GM19395 (cell line): ENCODE results near the gene IL16.
"Not testable (repeated sequence)": the region's sequence is repeated elsewhere in the genome, so short reads cannot be mapped to it uniquely, and the experiment has no call there.

Experiments
- ATAC-seq: cut with Tn5 transposase; IDR thresholded peaks from one replicate; pipeline ENCODE4 v1.9.1; 2021; ENCODE audit warnings: mild to moderate bottlenecking, moderate library complexity; ENCODE audit not compliant: unreplicated experiment

The IL16 gene

DNA sequence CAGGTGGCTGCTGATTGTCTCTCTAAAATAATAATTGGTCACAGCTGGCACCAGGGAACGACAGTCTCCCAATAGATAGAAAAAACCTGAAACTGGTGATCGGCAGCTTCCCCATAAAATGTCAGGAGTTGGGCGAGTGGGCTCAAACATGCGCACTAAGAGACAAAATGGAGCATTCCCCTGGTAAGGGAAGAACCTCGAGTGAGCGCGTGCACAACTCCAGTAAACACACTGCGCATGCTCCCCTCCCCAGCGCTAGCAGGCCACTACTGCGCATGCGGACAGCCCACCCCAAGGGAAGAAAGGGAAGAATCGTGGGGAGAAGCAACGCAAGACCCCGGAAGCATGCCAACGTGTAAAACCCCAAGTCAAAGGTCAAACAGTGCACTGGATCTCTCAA is 134.9 kb downstream of the IL16 start:
- ATAC-seq, result no peak

DNA sequence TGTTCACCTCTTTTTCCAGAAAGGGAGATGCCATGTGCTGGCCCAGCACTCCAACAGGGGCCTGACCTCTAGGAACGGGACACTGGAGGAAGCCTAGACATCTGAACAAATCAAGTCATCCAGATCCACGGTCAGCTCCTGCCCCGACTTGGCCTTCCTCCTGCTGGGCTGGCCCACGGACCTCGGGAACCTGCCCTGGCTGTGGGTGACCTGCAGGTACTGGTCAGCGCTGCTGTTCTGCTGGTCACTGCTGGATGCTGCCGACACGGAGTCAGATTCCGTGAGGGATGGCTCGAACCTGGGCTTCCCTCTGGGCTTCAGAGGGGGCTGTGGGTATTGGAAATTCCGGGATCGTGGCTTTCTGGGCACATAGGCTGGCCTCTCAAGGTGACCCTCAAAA is 135.6 kb downstream of the IL16 start:
- ATAC-seq, result no peak

DNA sequence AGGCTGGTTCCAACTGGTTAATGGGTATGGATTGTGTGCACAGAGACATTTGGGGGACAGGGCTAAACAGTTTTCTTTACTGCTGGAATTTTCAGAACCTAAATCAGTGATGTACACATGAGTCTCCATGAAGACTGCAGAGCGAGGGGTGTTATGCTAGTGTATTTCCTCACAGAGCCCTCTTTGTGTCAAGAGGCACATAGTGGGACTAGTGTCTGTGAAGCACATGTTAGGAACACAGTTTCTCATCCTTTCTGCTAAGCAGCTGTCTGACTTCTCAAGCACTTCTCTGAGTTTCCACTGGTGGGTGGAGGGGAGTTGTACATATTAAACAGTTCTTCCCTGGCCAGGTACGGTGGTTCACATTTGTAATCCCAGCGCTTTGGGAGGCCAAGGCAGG is 136.7 kb downstream of the IL16 start:
- no peak for ATAC-seq

DNA sequence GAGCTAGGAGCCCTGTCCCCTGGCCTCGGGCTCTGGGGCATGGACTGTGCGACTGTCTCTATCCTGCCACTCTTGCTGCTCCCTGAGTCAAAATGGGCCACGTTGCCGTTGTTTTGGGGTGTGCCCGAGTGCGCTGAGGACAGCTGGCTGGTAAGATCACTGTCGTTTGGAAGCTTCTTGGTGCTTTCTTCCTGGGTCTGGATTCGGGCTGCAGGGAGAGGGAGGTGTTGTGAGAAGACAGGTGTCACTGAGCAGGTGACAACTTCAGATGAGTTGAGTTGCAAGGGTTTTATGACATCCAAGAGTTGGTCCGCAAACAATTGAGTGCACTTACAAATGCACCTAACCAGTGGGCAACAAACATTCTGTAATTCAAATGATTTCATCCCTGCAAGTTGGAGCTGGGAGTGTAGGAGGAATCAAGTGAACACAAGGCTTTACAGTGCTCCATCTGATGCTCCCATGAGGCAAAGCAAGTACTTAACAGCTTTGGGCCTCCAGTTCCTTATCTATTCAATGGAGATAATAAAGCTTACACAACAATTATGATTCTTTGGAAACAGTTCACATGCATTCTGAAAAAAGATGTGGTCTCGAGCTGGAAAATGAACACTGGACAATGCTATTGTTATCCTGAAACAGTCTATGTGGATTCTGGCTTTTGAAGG is 138.2 kb downstream of the IL16 start:
- ATAC-seq, result no peak

DNA sequence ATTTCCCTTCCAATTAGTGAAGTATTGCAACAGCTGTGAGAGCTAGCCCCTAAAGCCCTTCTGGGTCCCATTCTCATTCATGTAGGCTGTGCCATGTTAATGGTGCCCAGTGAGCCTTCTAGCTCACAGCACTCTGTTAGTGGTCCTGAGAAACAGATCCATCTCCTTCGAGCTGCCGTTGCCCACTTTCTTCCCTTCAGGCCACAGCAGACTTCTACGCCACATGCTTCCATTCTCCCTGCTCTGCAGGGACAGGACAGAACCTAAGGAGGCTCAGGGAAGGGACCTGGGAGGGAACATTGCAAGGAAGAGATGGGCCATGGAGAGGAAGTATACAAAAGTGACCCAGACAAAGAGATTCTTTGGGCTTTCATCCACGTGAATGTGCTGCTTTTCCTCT is 139.0 kb downstream of the IL16 start:
- ATAC-seq, result no peak

DNA sequence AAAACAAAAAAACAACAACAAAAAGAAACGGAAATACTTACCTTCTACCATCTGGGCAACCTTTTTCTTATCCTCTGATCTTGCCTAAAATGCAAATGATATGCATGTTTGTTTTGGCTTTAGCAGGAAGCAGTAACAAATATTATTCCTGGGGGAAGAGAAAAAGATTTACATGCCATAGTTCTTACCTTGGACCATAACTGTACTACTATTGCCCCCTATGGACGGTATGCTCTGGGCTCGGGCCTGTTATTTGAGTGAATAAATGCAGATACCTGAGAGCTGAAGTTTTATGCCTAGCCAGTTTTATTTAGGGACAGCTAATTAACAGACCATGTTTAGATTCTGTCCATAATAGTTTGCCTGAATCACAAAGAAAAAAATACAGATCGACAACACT is 139.9 kb downstream of the IL16 start:
- ATAC-seq, result no peak

DNA sequence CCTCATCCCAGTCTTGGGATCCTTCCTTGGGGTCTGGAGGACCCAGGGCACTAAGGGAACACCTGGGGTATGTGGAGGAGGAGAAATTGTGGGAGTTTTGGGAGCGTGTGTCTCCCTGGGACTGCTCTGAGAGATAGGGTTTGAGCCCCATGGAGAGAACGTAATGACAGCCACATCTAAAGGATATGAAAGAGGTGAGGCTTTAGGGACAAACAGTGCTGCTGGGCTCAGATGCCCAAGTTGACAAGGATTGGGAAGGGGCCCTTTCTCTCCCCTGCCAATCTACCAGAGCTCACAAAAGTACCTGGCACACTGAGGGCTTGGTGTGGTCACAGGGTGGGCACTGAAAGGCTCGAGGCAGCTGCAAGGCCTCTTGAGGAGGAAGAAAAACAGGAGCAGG is 140.6 kb downstream of the IL16 start:
- ATAC-seq, result no peak

DNA sequence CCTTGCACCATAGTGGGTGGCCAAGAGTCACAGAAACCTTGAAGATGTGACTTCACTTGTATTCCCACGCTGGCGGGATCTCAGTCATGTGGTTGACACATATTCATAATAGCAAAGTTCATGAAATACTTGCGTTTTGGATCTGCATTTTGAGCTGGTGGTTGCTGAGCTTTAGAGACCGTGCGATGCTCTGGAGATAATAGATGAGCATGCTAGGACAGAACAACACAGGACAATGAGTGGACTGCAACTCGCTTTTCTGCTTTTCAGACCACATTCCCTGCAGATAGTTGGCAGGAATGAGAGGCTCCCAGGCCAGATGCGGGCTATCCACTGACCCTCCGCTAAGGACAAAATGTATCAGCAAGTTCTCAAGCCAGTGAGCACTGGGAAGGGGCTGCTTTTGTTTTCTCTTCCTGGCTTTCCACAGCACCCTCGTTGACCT is 141.1 kb downstream of the IL16 start:
- ATAC-seq, result no peak

DNA sequence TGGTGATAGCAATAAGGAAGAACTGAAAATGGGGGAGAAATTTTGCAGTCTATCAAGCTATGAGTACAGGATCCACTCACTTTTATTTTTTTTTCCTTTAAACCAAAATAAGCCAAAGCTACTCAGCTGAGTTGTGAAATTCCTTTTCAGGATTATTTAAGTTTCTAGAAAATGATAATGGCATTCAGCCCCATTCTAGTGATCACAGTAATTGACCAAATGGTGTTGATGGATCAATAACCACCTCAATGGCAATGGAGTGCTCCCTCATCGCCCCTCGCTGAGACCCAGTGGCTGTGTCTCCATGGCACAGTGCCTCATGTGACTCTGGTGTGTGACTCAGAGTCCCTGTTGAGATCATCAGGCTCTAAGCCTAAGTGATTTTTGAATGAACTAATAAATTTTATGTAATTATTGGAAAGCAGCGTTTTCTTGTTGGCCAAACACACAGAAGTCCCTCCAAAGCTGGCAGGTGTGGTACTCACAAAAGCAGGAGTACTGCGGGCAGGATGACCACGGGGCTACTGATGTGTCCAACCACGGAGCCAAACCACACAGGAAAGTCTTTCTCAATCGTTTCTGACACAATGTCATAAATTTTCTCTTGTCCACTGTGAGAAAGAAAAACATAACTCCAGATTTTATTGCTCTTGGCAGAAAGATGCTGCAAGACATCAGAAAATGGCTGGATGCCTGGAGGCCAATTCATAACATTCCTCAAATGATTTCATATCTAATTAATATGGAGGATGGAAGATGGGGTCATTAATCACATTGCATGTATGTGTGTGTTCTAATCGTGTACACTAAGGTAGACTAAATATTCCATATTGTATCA is 141.7 kb downstream of the IL16 start:
- ATAC-seq, result no peak

DNA sequence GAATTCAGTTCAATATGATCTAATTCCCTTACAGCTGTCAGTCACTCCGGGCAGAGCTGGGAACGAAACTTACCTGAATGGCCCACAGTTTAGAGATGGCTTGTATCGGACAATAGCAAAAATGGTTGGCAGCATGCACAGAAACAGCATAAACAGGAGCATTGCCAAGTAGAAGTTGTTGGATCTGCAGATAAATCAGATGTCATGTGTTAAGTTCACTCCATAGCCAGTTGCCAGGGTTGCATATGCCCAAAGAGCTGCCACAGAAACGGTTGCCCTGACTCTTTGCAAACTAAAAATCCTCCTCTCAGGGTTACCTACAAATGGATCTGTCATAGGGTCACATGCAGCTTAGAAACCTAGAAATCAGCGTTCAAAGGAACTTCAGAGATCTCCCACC is 142.6 kb downstream of the IL16 start:
- ATAC-seq, result no peak

DNA sequence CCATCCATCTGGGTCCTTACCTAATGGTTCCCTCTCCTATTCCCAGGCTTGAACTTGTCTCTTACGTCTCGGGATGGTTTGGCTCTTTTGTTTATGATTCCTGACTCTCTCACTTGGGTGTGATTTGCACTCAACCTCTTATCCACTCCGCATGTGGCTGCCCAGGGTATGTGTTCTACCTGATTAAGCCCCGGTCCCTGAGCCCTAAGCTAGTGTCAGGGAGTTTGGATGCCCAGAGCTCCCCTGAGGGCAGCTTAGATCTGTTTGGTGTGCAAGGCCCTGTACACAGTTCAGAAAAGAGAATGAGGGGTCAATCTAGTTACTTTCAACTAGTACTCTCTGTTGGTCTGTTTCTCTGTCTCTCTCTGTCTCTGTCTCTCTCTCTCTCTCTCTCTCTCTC is 143.2 kb downstream of the IL16 start:
- ATAC-seq, result no peak

DNA sequence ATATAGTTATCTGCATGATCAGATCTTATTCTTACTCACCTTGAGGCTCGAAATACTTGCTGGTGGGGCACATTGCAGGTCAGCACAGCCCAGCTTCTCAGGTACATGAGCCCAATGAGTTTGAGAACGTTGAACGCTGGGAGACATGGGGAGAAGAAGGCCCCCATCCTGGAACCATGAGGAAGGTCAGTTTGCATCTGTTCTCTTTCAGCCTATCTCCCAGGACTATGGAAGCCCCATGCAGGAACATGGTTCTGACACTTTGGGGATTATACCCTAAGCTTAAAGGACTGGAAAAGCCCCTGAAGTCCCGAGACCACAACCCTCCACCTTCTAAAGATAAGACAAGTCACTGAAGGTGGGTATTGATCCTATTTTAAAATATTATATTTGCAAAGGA is 144.7 kb downstream of the IL16 start:
- ATAC-seq, result no peak

DNA sequence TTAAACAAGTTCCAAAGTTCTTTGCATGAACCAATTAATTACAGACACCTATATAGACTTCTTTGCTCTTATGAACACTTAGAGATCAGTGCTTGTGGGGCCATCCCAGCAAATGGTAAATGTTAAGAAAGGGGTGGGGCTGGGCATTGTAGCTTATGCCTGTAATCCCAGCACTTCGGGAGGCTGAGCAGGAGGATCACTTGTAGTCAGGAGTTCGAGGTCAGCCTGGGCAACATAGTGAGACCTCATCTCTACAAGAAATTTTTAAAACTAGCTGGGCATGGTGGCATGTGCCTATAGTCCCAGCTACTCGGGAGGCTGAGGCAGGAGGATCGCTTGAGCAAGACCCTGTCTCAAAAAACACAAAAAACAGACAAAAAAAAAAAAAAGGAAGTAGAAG is 146.7 kb downstream of the IL16 start:
- no peak for ATAC-seq

DNA sequence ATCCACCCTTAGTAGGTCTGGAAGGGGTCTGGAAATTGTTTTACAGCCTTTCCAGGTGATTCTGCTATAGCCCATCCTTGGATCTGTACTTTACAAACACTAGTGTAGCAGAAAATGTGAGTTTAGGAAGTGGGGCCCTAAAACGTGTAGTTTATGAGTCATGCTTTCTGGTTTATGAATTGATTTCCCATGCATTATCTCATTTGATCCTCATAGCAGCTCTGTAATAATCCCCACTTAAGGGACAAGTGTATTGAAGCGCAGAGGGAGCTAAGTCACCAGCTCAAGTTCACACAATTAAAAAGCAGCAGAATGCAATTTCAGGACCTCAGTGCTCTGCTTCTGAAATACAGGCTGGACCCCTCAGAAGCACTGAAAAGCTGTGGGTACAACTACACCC is 149.9 kb downstream of the IL16 start:
- no peak for ATAC-seq

DNA sequence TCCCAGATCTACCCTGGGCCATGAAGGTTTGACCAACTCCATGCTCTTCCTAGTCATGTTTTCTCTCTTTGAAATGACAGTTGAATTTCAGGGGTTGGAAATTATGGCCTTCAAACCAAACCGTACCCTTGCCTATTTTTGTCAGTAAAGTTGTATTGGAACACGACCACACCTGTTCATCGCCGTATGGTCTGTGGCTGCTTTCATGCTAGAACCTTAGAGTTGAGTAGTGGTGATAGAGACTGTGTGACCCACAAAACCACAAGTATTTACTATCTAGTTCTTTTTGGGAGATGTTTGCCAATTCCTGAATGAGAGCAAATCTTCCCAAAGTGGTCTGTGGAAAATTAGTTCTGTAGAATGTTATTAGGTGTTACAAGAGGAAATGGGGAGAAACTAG is 151.2 kb downstream of the IL16 start:
- ATAC-seq, result no peak

DNA sequence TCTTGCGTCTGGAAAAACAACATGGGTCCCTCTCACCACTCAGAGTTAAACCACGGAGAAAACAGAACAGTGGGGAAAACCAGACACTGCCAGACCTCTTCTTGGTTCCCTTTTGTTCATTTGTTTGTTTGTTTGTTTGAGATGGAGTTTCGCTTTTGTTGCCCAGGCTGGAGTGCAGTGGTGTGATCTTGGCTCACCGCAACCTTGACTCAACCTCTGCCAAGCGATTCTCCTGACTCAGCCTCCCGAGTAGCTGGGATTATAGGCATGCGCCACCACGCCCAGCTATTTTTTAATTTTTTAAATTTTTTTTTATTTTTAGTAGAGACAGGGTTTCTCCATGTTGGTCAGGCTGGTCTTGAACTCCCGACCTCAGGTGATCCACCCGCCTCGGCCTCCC is 152.0 kb downstream of the IL16 start:
- ATAC-seq, result not testable (repeated sequence)

DNA sequence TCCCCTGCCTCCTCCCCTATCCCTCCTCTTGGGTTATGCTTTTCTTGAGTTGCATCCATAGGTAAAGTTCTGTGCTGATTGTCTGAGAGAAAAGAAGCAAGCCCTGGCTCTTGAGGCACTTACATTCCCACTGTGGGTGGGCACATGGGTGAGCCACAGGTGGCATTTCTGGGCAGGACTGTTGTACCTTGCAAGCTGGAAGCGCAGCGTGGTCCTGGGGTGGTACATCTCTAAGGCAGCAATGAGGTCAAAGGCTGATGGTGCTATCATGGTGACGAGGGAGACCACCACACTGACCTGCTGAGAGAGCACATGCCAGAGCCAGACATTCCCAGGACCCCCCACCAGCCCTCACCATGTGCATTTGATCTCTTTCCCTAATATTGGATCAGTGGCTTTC is 152.6 kb downstream of the IL16 start:
- no peak for ATAC-seq

DNA sequence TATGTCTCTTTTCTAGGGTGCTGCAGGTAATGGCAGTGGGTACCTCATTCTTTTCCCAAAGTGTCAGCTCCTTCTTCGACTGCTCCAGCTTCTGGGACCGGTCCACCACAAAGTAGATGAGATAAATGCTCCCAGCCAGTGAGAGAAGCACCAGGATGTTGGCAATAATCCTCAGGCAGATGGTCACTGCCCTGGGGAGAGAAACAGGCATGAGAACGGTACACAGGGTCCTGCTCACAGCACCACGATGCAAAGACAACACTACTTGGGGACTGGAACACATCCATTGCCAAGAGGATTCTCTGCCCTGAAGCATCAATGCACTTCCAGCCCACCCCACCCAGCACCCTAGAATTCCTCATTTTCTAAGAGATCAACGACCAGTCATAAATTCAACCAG is 155.0 kb downstream of the IL16 start:
- ATAC-seq, result no peak

DNA sequence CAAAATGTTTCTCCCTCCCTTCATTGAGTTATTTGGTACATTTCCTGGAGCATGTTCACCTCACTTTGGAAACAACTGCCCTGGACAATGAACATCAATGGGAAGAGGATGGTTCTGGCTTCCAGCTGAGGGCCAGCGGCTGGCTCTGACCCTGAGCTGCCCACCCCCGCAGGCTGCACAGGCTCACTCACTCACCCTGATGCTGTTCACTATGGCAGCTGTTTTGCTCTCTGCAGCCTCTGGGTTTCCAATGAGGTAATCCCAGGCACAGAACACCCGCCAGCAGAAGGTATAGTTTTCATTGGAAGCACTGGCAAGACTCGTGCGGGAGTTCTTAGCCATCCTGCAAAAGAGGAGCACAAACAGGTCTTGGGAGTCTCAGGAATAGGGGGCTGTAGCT is 159.6 kb downstream of the IL16 start:
- ATAC-seq, result no peak

DNA sequence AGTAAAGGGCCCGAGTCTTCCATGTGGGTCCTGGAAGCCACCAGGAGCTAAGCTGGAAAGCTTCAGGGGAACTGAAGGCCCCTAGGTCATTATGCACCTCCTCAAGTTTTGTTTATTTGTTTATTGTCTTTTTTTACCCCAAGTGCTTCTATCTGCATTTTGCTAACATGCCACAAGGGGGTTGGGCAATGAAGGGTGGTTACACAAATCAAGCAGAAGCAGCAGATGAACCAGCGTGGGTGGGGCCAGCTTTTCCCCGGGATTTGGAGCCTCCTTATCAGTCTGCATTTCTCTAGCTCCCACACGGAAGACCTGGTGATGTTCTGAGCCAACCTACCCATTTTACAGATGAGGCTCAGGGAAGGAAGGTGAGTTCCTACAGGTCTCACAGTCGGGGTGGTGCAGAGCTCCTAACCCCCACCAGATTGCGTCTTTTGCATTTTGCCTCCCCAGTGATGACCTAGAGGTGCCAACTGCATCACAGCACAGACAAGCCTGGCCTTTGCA is 160.6 kb downstream of the IL16 start:
- no peak for ATAC-seq

DNA sequence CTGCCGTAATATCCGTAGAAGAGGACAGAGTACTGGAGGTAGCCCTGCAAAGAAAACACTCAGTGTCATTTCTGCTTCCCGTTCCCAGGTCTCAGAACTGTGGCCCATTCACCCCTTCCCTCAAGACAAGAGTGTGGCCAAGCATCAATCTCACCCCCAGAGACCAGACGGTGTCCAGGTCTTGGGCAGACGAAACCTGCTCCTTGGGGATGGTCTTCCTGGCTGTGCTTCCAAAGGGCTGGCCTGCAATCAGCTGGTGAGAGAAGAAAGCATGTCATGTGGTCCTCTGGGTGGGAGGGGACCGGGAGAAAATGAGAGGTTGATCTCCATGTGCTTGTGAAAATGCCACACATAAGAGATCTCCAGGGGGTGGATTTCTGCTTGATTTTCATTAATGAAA is 161.6 kb downstream of the IL16 start:
- ATAC-seq, result no peak

DNA sequence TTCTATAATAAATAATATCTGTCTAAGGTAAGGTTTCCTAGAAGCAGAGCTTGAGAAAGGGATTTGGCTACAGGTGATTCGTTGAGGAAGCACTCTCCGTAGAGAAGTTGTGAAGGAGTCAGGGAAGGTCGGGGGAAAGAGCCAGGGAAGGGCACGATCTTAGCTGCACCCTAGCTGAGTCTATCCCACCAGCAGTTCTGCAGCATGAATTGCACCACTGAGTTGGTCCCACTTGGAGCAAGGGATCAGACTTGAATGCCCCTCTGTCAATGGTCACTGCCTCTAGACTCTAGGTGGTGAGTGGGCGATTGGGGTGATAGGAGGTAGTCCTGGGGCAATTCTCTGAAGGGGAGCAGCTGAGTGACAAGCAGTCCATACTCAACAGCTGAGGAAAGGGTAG is 163.8 kb downstream of the IL16 start:
- ATAC-seq, result no peak
